Activated T-cell treated with anti-CD3 and anti-CD28 coated beads, Interleukin-2, amount 50 U/mL, for 24 hours (primary cell): Measurements from ENCODE around the gene SDC1.

Experiments
- DNase-seq: peaks from one replicate; pipeline ENCODE4 v3.0.0-alpha.2; 2020
- H3K27ac Mint-ChIP-seq: 2 replicates; pipeline ENCODE4 v1.8.0; 2020; ENCODE audit warnings: mild to moderate bottlenecking, mixed read lengths
- H3K27me3 Mint-ChIP-seq: 2 replicates; pipeline ENCODE4 v1.8.0; 2020; ENCODE audit warnings: mixed read lengths
- H3K36me3 Mint-ChIP-seq: 2 replicates; pipeline ENCODE4 v1.8.0; 2020; ENCODE audit warnings: low read depth, mixed read lengths
- H3K4me1 Mint-ChIP-seq: 2 replicates; pipeline ENCODE4 v1.8.0; 2020; ENCODE audit warnings: low read depth, mixed read lengths
- H3K4me3 Mint-ChIP-seq: 2 replicates; pipeline ENCODE4 v1.8.0; 2020; ENCODE audit warnings: mild to moderate bottlenecking, moderate library complexity, mixed read lengths
- H3K9me3 Mint-ChIP-seq: 2 replicates; pipeline ENCODE4 v1.8.0; 2020; ENCODE audit warnings: mixed read lengths

The SDC1 gene

DNA sequence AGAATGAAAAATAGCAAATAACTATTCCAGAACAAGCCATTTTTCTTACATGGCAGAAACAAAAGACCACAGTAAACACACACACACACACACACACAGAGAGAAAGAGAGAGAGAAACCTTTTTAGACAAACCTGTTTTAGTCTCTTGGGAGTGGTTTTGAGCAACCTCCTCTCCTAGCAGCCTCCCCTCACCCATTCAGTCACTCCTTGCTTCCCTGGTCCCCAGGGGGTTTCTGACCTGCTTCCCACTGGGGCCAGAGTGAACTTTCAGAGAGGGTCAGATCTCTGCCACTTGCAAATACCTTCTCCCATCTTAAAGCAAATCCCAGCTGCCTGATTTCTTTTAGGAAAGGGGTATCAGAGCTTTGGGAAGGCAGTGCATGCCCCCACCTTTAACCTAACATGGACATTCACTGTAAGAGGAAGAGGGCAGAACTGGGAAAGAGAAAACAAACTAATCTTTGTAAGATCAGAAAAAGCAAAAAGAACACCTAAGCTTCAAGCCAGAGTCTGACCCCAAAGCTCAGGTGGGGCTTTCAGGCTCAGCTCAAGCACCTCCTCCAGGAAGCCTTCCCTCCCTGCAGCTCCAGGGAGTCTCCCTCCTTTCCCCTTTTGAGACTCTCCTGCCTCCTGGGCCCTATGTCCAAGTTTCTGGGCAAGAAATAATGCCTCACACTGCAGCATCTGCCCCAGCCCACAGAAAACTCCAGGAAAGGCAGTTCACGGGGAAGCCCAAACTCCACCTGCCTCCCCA, 2.7 kb downstream of the SDC1 start:
- peaks cover 64% of the 10 kb centered on the region for H3K27me3 Mint-ChIP-seq
- no peaks in the 10 kb centered on the region for H3K9me3 Mint-ChIP-seq
- H3K36me3 Mint-ChIP-seq, result no peaks in the 10 kb centered on the region
- no peak for DNase-seq
- no peak overlapping the region for H3K27ac Mint-ChIP-seq
- H3K4me1 Mint-ChIP-seq, result peaks cover 6% of the 10 kb centered on the region
- no peak overlapping the region for H3K4me3 Mint-ChIP-seq

DNA sequence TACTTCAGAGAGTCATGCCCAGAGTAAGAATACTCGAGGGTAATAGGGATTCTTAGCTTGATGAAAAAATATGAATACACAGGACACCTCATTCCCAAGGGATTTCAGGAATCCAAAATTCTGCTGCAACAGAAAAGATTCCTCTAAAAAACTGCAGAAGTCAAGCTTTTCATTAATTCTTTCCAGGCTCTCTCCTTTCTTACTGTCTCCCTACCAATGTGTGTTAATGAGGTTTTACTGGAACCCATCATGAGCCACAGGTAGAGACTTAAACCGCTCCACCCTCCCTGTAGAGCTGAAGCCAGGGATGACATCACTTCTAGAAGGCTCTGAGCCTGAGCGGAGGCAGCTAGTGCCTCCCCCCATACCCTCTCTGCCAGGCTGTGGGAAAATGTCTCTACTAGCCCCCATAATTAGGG, 3.4 kb downstream of the SDC1 start:
- Mint-ChIP-seq H3K36me3 (no peaks in the 10 kb centered on the region), H3K27me3 (peaks cover 60% of the 10 kb centered on the region), H3K27ac (no peak overlapping the region), H3K4me3 (no peak overlapping the region), H3K9me3 (no peaks in the 10 kb centered on the region), H3K4me1 (peaks cover 6% of the 10 kb centered on the region)
- no peak for DNase-seq

- no peaks in the 10 kb centered on the region for H3K9me3 Mint-ChIP-seq
- no peak overlapping the region for H3K4me3 Mint-ChIP-seq
- DNase-seq, result no peak
- H3K27ac Mint-ChIP-seq, result no peak overlapping the region
- H3K27me3 Mint-ChIP-seq, result peaks cover 54% of the 10 kb centered on the region
- no peaks in the 10 kb centered on the region for H3K36me3 Mint-ChIP-seq
- H3K4me1 Mint-ChIP-seq, result peaks cover 6% of the 10 kb centered on the region
Measured at GRCh38 chr2:20220806-20221554, 4.0 kb downstream of the SDC1 start.

- Mint-ChIP-seq H3K4me3 (no peak overlapping the region), H3K4me1 (no peaks in the 10 kb centered on the region), H3K27me3 (peaks cover 46% of the 10 kb centered on the region), H3K36me3 (no peaks in the 10 kb centered on the region), H3K9me3 (no peaks in the 10 kb centered on the region), H3K27ac (no peak overlapping the region)
- DNase-seq, result no peak
Measured at GRCh38 chr2:20219763-20220380, 5.1 kb downstream of the SDC1 start.

DNA sequence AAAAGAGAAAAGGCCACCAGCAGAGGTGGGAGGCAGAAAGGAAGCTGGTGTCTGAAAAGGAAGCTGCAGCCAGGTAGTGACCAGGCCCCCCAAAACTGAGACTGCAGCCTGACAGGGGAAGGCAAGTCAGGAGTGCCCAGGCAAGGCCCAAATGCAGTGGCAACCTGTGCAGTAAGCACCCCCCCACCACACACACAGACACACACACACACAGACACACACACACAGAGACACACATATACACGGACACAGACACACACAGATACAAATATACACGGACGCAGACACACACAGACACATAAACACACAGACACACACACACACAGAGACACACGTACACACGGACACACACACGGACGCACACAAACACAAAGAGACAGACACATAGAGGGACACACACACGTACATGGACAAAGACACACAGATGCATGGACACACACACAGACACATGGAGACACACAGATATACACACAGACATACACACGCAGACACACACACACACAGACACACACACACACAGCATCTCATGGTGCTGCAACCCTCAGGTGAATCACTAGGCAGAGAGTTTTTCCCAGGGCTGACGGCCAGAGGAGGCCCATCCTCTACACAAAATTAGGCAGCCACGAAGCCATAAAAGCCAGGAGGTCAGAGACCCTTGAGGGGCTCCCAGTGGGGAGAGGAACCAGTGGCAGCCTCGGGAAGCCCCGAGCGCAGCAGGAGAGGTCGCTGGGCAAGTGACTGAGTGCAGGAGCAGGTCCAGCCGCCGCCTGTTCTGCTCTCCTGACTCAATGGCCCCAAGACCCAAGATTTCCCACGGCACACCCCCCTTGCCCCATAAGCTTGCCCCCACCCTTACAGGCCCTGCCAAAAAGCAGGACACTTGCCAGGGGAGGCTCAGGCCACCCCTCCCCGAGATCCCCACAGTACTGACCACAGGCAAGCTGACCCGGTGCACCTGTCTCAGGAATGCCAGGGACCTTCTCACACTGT, 6.3 kb downstream of the SDC1 start:
- Mint-ChIP-seq H3K4me1 (no peaks in the 10 kb centered on the region), H3K36me3 (no peaks in the 10 kb centered on the region), H3K27me3 (peaks cover 46% of the 10 kb centered on the region), H3K4me3 (no peak overlapping the region), H3K27ac (no peak overlapping the region), H3K9me3 (no peaks in the 10 kb centered on the region)
- no peak for DNase-seq

DNA sequence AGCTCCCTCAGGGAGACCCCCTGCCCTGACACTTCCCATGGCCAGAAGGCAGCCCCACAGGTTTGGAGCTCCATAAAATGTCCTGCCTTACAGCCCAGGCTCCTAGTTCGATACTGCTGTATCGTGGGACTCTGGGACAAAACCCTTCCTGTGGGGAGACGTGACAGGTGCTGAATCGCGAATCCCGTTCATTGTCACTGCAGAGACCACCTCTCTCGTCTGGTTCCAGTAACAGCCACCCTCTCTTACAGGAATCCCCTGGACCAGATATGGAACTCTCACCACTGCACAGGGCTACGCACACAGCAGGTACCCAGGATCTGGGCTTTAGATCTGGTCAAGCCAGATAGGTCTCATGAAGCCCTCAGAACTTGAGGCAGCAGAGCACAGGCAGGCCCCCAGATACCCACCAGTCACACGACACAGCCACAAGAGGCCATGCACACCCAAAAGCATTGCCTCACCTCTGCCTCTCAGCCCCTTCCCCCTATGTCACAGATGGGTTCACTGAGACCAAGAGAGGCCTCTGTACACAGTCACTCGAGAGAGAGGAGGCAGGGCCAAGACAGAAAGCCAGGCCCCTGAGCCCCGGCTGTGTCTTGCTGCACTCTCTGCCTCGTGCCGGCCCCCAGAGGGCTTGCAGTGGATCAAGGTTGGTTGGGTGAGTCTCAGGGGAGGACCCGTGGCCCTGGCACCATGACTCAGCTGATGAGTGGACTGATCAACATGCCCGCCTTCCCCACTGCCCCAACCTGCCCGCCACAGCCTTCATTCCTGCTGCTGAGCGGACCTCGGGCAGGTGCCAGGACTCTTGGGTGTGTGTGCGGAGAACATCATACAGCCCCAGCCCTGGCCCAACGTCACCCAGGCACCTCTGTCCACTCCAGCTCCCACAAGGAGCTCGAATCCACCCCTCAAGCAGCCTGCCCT, 7.6 kb downstream of the SDC1 start:
- Mint-ChIP-seq H3K4me3 (no peak overlapping the region), H3K4me1 (no peaks in the 10 kb centered on the region), H3K9me3 (no peaks in the 10 kb centered on the region)

GRCh38 chr2:20216130-20217025, 8.6 kb downstream of the SDC1 start:
- no peaks in the 10 kb centered on the region for H3K36me3 Mint-ChIP-seq
- no peak overlapping the region for H3K27ac Mint-ChIP-seq
- H3K4me1 Mint-ChIP-seq, result no peaks in the 10 kb centered on the region
- no peak overlapping the region for H3K4me3 Mint-ChIP-seq
- no peaks in the 10 kb centered on the region for H3K9me3 Mint-ChIP-seq
- H3K27me3 Mint-ChIP-seq, result peaks cover 27% of the 10 kb centered on the region
- DNase-seq, result no peak

More for the DNA sequence above, 7.6 kb downstream of the SDC1 start:
- DNase-seq, result no peak
- H3K27me3 Mint-ChIP-seq, result peaks cover 37% of the 10 kb centered on the region
- H3K36me3 Mint-ChIP-seq, result no peaks in the 10 kb centered on the region
- no peak overlapping the region for H3K27ac Mint-ChIP-seq

- Mint-ChIP-seq H3K27ac (no peak overlapping the region), H3K27me3 (peaks cover 19% of the 10 kb centered on the region), H3K4me1 (no peaks in the 10 kb centered on the region), H3K4me3 (no peak overlapping the region), H3K36me3 (no peaks in the 10 kb centered on the region), H3K9me3 (no peaks in the 10 kb centered on the region)
- no peak for DNase-seq
Measured at GRCh38 chr2:20215183-20216040, 9.5 kb downstream of the SDC1 start.

DNA sequence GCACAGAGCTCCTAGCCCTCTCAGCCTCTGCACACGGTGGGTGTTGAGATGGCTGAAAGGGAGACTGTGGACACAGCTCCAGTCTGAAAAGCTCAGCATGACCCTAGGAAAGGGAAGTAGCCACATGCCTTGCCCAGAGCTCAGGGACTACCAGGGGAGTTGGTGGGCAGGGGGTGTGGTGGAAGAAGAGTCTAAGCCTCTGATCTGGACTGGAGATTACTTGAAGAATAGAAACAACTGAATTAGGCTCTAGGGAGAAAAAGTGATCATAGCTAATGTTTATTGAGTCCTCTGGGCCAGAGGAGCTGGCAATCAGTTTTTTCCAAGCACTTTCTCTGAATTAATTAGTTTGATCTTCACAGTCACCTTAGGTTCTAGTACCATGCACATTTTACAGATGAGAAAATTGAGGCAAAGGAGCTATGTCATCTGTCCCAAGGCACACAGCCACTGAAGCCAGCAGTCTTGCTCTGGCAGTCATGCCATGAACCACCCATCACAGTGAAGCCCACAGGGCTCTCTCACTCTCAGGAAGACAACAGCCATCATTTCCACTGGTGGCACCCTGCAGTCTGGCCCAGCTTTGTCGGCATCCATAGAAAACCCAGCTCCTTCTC, 10.3 kb downstream of the SDC1 start:
- Mint-ChIP-seq H3K27me3 (peaks cover 12% of the 10 kb centered on the region), H3K4me1 (no peaks in the 10 kb centered on the region), H3K27ac (no peak overlapping the region), H3K9me3 (no peaks in the 10 kb centered on the region), H3K4me3 (no peak overlapping the region), H3K36me3 (no peaks in the 10 kb centered on the region)
- no peak for DNase-seq

- DNase-seq, result no peak
- H3K4me1 Mint-ChIP-seq, result no peaks in the 10 kb centered on the region
Measured at GRCh38 chr2:20213651-20214565, 11.0 kb downstream of the SDC1 start.

More at GRCh38 chr2:20213651-20214565, 11.0 kb downstream of the SDC1 start:
- Mint-ChIP-seq H3K27me3 (peaks cover 7% of the 10 kb centered on the region), H3K4me3 (no peak overlapping the region), H3K9me3 (no peaks in the 10 kb centered on the region), H3K36me3 (no peaks in the 10 kb centered on the region), H3K27ac (no peak overlapping the region)
